Epithelial cell of proximal tubule (primary cell): ENCODE data around the gene FOXJ2. TPM values are rescaled to one million over a fixed set of nuclear protein-coding genes. Genes with fewer than 3 reads are reported as not detected.
"Not testable (repeated sequence)": the region's sequence is repeated elsewhere in the genome, so short reads cannot be mapped to it uniquely, and the experiment has no call there.

Experiments
- DNase-seq: peaks from one replicate; pipeline ENCODE4 v3.0.0-alpha.2; 2011; ENCODE audit warnings: low read depth
- H3K4me3 ChIP-seq: 2 replicates; pipeline ENCODE4 v1.5.1; 2011; ENCODE audit warnings: low read depth, mild to moderate bottlenecking, low read length
- total RNA-seq: library from RNA; depleted of rRNA; stranded (reverse); fragments of >200 nt; gene quantifications from 2 replicates; pipeline ENCODE4 v1.2.3, GENCODE V29; 2015
- TF ChIP-seq, protein P1 (sequence below): conservative IDR thresholded peaks from 2 replicates; pipeline ENCODE4 v1.5.1; 2012; ENCODE audit warnings: low read depth, mild to moderate bottlenecking, low read length

The FOXJ2 gene
- total RNA-seq, 1 donor from 2014 or later, result 9.4 TPM

DNA sequence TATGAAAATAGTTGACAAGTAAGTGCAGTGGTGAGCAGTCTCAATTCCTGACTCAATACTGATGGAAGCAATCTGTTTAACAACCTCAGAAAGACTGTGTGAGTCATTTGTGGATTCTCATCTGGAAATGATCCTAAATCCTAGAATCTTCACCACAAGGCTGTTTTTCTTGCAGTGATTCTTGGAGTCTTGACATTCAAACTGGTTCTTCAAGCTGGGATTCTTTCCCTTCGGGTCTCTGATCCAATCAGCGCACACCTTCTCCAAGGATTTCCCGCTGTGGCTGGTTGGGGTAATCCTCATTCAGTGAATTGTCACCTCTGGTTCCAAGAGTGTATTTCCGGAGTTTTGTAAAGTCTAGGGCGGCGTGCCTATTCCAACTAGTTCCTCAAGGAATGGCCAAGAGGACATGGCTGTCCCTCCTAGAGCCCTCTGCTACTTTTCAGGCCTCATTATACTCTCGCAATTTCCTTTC lies 37.7 kb upstream of the FOXJ2 start:
- TF ChIP-seq, protein P1, sequence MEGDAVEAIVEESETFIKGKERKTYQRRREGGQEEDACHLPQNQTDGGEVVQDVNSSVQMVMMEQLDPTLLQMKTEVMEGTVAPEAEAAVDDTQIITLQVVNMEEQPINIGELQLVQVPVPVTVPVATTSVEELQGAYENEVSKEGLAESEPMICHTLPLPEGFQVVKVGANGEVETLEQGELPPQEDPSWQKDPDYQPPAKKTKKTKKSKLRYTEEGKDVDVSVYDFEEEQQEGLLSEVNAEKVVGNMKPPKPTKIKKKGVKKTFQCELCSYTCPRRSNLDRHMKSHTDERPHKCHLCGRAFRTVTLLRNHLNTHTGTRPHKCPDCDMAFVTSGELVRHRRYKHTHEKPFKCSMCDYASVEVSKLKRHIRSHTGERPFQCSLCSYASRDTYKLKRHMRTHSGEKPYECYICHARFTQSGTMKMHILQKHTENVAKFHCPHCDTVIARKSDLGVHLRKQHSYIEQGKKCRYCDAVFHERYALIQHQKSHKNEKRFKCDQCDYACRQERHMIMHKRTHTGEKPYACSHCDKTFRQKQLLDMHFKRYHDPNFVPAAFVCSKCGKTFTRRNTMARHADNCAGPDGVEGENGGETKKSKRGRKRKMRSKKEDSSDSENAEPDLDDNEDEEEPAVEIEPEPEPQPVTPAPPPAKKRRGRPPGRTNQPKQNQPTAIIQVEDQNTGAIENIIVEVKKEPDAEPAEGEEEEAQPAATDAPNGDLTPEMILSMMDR, result no peak
- no peak overlapping the region for H3K4me3 ChIP-seq
- no peak for DNase-seq

DNA sequence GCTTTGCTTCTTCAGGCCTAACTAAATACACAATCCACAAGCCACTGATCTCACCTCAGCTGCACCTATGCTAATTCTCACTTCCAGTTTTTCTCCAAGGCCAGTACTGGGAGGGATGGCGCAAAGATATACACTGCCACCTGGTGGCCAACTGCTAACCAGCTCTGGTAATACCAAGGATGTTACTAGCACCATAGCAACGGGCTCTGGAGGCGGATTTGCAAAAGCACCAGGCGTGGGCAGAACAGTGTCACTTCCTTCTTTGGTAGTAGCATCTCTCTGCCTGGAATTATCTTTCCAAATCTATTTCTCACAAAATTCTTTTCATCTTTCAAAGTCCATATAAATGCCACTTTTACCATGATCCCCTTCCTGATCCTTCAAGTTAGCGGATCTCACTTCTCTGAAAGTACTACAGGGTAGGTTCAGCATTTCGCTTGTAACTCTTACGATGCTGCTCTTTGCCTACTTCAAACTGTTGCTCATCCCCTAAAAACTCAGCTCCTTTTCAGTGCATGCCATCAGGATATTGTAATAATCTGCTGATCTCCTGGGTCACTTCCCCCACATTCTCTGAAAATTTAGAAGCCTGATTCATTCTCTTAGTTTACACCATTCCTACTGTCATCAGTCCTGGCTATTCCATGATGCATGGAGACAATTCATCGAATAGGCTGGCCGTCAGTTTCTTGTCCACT lies 37.1 kb upstream of the FOXJ2 start:
- TF ChIP-seq, protein P1, result peak; percentile 73
- no peak overlapping the region for H3K4me3 ChIP-seq
- peak; percentile 39 for DNase-seq

DNA sequence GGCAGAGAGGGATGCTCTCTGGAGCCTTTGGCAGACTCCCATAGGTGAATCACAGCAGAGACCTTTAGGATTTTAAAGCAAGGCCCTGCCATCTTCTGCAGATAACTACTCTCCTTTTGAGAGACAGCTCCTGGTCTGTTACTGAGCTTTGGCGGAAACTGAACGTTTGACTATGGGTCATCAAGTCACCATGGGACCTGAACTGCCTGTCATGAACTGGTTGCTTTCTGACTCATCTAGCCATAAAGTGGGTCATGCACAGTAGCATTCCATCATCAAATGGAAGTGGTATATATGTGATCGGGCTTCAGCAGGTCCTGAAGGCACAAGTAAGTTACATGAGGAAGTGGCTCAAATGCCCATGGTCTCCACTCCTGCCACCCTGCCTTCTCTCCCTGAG lies 31.7 kb upstream of the FOXJ2 start:
- not testable (repeated sequence) for H3K4me3 ChIP-seq, DNase-seq

DNA sequence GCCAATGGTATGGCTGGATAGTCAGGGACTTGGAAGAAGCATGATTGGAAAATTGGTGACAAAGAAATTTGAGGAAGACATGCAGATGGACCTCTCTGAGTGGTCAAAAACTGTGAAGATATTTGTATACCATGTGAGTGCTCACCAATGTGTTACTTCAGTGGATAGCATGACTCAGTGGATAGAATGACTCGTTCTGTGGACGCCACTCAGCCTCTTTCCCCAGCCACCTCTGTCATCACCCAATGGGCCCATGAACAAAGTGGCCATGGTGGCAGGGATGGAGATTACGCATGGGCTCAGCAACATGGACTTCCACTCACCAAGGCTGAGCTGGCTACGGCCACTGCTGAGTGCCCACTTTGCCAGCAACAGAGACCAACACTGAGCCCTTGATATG lies 31.0 kb upstream of the FOXJ2 start:
- not testable (repeated sequence) for H3K4me3 ChIP-seq, DNase-seq

DNA sequence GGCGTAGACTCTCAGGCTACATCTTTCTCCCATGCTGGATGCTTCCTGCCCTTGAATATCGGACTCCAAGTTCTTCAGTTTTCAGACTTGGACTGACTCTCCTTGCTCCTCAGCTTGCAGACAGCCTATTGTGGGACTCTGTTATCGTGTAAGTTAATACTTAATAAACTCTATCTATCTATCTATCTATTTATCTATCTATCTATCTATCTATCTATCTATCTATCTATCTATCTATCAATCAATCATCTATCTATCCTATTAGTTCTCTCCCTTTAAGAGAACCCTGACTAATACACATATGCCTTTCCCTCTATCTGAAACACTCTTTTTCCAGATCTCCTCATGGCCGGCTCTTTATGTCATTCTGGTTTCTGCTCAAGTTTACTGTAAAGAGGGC lies 27.6 kb upstream of the FOXJ2 start:
- not testable (repeated sequence) for H3K4me3 ChIP-seq, DNase-seq

DNA sequence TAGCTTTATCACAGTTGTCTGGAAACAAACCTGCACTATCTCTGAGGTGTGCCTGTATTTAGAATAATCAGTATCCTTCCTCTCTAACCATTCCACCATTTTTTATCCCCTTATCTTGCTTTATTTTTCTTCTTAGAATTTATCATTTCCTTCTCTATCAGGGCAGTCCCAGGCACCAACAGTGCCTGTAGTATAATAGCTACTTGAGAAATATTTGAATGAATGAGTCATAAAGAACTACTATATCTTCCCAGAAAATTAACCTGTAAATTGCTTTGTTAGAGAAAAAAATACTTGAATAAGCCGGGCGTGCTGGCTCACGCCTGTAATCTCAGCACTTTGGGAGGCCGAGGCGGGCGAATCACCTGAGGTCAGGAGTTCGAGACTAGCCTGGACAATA lies 21.2 kb upstream of the FOXJ2 start:
- TF ChIP-seq, protein P1, result no peak
- H3K4me3 ChIP-seq, result no peak overlapping the region
- no peak for DNase-seq

DNA sequence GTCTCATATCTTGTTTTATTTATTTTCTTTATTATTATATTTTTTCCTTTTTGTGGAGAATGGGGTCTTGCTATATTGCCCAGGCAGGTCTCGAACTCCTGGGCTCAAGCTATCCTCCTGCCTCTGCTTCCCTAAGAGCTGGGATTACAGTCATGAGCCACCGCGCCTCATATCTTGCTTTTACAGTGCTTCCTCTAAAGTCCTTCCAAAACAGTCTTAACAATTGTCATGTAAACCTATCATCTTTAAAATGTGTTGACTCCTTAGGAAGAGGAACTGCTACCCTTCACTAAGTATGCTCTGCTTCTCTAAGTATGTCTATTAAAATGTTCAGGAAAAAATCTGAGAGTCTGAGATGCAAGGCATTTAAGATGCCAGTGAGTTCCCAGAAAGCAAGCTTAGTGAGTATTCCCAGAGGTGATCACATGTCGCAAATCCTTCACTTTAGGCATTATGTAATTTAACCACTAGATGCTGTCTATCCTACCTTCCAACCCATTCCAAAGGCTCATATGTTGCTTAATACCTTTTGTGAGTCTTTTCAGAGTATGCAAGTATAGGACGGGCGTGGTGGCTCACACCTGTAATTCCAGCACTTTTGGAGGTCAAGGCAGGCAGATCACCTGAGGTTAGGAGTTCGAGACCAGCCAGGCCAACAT lies 19.7 kb upstream of the FOXJ2 start:
- H3K4me3 ChIP-seq, result no peak overlapping the region
- DNase-seq, result no peak
- TF ChIP-seq, protein P1, result no peak

DNA sequence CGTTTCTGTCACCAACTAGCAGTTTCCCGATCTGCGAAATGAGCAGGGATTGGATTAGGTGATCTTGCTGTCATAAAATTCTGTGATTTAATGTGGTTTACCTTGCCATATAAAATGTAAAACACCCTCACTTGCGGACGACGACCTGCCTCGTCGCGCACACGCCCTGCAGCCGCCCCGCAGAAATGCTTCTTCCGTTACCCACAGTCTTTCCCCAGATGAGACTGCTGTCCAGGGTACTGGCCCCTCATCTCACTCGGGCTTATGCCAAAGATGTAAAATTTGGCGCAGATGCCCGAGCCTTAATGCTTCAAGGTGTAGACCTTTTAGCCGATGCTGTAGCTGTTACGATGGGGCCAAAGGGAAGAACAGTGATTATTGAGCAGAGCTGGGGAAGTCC lies 17.7 kb upstream of the FOXJ2 start:
- TF ChIP-seq, protein P1, result no peak
- no peak overlapping the region for H3K4me3 ChIP-seq
- DNase-seq, result no peak

DNA sequence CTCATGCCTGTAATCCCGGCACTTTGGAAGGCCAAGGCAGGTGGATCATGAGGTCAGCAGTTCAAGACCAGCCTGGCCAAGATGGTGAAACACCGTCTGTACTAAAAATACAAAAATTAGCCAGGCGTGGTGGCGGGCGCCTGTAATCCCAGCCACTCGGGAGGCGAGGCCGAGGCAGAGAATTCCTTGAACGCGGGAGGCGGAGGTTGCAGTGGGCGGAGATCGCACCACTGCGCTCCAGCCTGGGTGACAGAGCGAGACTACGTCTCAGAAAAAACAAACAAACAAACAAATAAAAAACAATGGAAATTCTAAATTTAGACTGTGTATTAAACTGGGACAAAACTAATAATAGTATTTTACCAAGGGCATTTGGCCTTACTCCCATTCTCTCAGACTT lies 14.3 kb upstream of the FOXJ2 start:
- DNase-seq, H3K4me3 ChIP-seq: not testable (repeated sequence)
